Measurements from ENCODE around the gene FES.

DNA sequence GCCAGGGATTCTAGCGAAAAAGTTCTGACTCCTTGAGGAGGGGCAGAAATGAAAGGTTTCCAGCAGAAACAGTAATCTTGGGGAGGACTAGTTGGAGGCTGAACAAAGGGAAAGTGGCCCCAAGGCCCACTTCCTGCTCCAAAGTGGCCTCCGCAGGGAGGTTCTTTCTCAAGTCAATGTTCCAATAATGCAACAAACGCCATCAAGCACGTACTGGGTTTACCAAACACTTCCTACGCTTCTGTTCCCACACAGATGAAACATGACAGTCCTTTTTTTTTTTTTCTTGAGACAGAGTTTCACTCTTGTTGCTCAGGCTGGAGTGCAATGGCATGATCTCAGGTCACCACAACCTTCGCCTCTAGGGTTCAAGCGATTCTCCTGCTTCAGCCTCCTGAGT is 60.8 kb downstream of the FES start:
- TF ChIP-seq, protein P1, sequence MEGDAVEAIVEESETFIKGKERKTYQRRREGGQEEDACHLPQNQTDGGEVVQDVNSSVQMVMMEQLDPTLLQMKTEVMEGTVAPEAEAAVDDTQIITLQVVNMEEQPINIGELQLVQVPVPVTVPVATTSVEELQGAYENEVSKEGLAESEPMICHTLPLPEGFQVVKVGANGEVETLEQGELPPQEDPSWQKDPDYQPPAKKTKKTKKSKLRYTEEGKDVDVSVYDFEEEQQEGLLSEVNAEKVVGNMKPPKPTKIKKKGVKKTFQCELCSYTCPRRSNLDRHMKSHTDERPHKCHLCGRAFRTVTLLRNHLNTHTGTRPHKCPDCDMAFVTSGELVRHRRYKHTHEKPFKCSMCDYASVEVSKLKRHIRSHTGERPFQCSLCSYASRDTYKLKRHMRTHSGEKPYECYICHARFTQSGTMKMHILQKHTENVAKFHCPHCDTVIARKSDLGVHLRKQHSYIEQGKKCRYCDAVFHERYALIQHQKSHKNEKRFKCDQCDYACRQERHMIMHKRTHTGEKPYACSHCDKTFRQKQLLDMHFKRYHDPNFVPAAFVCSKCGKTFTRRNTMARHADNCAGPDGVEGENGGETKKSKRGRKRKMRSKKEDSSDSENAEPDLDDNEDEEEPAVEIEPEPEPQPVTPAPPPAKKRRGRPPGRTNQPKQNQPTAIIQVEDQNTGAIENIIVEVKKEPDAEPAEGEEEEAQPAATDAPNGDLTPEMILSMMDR (IDR thresholded peaks at IDR 0.05; ENCODE audit: low read length) = no peak
- no peak for TF ChIP-seq EZH2 (IDR thresholded peaks at IDR 0.05; ENCODE audit: borderline replicate concordance, low read length)

Measured in OCI-LY1 (cell line).